Esophagus muscularis mucosa (tissue), 4 donors: Measurements from ENCODE around the gene CCR6. TPM values are rescaled to one million over a fixed set of nuclear protein-coding genes. Genes with fewer than 3 reads are reported as not detected.

Source experiments
- DNase-seq: peaks from one replicate; pipeline ENCODE4 v3.0.0-alpha.2; 2017; ENCODE audit errors: extremely low spot score
- H3K27ac ChIP-seq, 4 donors: fragments of 200-600 bp; sonication (generic); replicated peaks in 1 of 4; 1 replicate in 3 of 4; 2 replicates in 1 of 4; pipeline ENCODE4 v1.5.1; 2016 to 2019; ENCODE audit warnings: mild to moderate bottlenecking in 1 of 4
- H3K27me3 ChIP-seq, 4 donors: fragments of 200-600 bp; sonication (generic); one replicate each; pipeline versions ENCODE4 v1.5.1 to v1.6.0; 2016 to 2019
- H3K36me3 ChIP-seq, 4 donors: fragments of 200-600 bp; sonication (generic); one replicate each; pipeline ENCODE4 v1.5.1; 2016 to 2019
- H3K4me1 ChIP-seq, 4 donors: fragments of 200-600 bp; sonication (generic); one replicate each; pipeline ENCODE4 v1.5.1; 2016 to 2019
- H3K4me3 ChIP-seq, 4 donors: fragments of 200-600 bp; sonication (generic); 1 replicate in 2 of 4; 2 replicates in 2 of 4; pipeline ENCODE4 v1.5.1; 2016 to 2019; ENCODE audit warnings: mild to moderate bottlenecking in 4 of 4, moderate library complexity in 1 of 4
- H3K9me3 ChIP-seq, 4 donors: fragments of 200-600 bp; sonication (generic); 1 replicate in 3 of 4; 2 replicates in 1 of 4; pipeline ENCODE4 v1.5.1; 2016 to 2019
- EP300 ChIP-seq: sonication (generic); formaldehyde crosslinking; IDR thresholded peaks from one replicate; pipeline ENCODE4 v1.6.1; 2017; ENCODE audit warnings: antibody characterized with exemption
- POLR2A ChIP-seq: fragments of 450-650 bp; IDR thresholded peaks from one replicate; pipeline ENCODE4 v1.6.1; 2017; ENCODE audit warnings: antibody characterized with exemption, moderate library complexity, mild to moderate bottlenecking, low read depth
- POLR2AphosphoS5 ChIP-seq, 2 donors: sonication (generic); formaldehyde crosslinking; IDR thresholded peaks; one replicate each; pipeline ENCODE4 v1.6.1; 2017; ENCODE audit warnings: antibody characterized with exemption in 2 of 2
- WGBS: methylation state at CpG from one replicate; pipeline ENCODE4 v1.1.5; 2018; 5-methylcytosine and 5-hydroxymethylcytosine counted together
- intact Hi-C: fragments of 100-400 bp; cut with DNase I; formaldehyde crosslinking; loops from one replicate; pipeline ENCODE4 v1.15.1; 2023
- total RNA-seq, 4 donors: library from RNA; depleted of rRNA; stranded (reverse); fragments of >200 nt; gene quantifications; one replicate each; pipeline versions ENCODE4 v1.1.0 to v1.2.1, GENCODE V29; 2016
- TF ChIP-seq, protein P1 (sequence below), 3 experiments: fragments of 200-600 bp in 2 of 3; fragments of 450-650 bp in 1 of 3; sonication (generic) in 2 of 3; IDR thresholded peaks; one replicate each; pipeline ENCODE4 v1.5.1; 2017 to 2019; ENCODE audit warnings: antibody characterized with exemption in 3 of 3, mild to moderate bottlenecking in 2 of 3, moderate library complexity in 1 of 3

The CCR6 gene
- total RNA-seq, 4 donors from 2014 or later, result not detected

DNA sequence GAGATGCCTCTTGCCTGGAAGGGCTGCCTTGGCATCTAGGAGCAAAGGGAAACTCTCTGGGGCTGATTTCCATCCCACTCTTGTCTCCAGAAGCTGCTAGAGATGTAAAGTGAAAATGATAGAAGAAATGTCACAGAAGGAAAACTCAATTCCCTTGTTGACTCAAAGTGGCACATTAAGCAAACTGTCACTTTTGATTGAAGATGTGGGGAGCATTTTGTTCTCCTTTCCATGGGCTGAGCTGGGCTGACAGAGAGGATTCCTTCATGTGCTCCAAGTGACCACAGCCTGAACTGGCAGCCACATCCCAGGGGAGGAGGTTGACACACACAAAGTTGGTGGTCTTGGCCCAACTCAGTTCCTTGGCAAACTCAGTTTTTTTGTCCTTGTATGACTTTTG lies 25.1 kb downstream of the CCR6 start:
- Histone ChIP-seq H3K27me3 (peaks cover 0 to 31% (median 2%) of the 10 kb centered on the region in 4 donors), H3K36me3 (no peaks in the 10 kb centered on the region), H3K9me3 (no peaks in the 10 kb centered on the region), H3K4me1 (no peaks in the 10 kb centered on the region), H3K27ac (no peak overlapping the region), H3K4me3 (no peak overlapping the region)
- DNase-seq, result no peak
- TF ChIP-seq EP300 (no peak), POLR2A (no peak), POLR2AphosphoS5 (IDR thresholded peaks at IDR 0.05) (no peak)
- TF ChIP-seq, protein P1, sequence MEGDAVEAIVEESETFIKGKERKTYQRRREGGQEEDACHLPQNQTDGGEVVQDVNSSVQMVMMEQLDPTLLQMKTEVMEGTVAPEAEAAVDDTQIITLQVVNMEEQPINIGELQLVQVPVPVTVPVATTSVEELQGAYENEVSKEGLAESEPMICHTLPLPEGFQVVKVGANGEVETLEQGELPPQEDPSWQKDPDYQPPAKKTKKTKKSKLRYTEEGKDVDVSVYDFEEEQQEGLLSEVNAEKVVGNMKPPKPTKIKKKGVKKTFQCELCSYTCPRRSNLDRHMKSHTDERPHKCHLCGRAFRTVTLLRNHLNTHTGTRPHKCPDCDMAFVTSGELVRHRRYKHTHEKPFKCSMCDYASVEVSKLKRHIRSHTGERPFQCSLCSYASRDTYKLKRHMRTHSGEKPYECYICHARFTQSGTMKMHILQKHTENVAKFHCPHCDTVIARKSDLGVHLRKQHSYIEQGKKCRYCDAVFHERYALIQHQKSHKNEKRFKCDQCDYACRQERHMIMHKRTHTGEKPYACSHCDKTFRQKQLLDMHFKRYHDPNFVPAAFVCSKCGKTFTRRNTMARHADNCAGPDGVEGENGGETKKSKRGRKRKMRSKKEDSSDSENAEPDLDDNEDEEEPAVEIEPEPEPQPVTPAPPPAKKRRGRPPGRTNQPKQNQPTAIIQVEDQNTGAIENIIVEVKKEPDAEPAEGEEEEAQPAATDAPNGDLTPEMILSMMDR (IDR thresholded peaks at IDR 0.05), result no peak
- intact Hi-C loops, result no loop called here

GRCh38 chr6:167148997-167149396 lies 26.1 kb downstream of the CCR6 start:
- Histone ChIP-seq H3K9me3 (no peaks in the 10 kb centered on the region), H3K27me3 (peaks cover 0 to 27% (median 2%) of the 10 kb centered on the region in 4 donors), H3K27ac (no peak overlapping the region), H3K4me3 (no peak overlapping the region), H3K4me1 (no peaks in the 10 kb centered on the region), H3K36me3 (no peaks in the 10 kb centered on the region)
- WGBS, result 89% methylated on average over 5 of the region's 5 CpGs
- intact Hi-C loops, result no loop called here
- DNase-seq, result no peak
- no peak for TF ChIP-seq POLR2AphosphoS5 (IDR thresholded peaks at IDR 0.05)
- TF ChIP-seq POLR2A, result no peak
- TF ChIP-seq EP300, result no peak
- TF ChIP-seq, protein P1 (IDR thresholded peaks at IDR 0.05), result no peak

- intact Hi-C loops, result no loop called here
- 91% methylated on average over 6 of the region's 6 CpGs for WGBS
Observed at GRCh38 chr6:167150941-167151549, 28.1 kb downstream of the CCR6 start.

DNA sequence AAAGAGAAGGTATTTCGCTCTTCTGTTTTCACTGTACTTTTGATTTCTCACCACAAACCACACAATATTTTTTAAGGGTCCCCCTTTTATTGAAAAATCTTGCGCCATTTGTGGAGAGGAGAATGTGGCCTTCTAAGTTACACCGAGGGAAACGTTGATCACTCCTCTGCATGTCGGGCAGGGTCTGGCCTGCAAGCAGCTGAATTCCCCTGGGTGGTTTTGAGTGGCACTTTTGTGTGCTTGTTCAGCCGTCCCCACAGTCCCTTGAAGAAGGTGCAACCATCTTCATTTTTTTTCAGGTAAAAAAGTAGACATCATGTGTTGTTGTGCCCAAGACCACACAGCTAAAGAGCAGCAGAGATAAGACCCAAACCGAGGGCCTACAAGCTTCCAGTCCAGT lies 28.8 kb downstream of the CCR6 start:
- Histone ChIP-seq H3K4me1 (no peaks in the 10 kb centered on the region), H3K36me3 (no peaks in the 10 kb centered on the region), H3K27me3 (peaks cover 0 to 5% (median 0%) of the 10 kb centered on the region in 4 donors), H3K27ac (no peak overlapping the region), H3K9me3 (no peaks in the 10 kb centered on the region), H3K4me3 (no peak overlapping the region)
- TF ChIP-seq, protein P1 (IDR thresholded peaks at IDR 0.05), result no peak
- no peak for TF ChIP-seq POLR2A
- no peak for TF ChIP-seq POLR2AphosphoS5 (IDR thresholded peaks at IDR 0.05)
- TF ChIP-seq EP300, result no peak
- DNase-seq, result no peak
- intact Hi-C loops, result no loop called here
- 84% methylated on average over 7 of the region's 7 CpGs for WGBS

More at GRCh38 chr6:167150941-167151549, 28.1 kb downstream of the CCR6 start:
- Histone ChIP-seq H3K9me3 (no peaks in the 10 kb centered on the region), H3K4me1 (no peaks in the 10 kb centered on the region), H3K27me3 (peaks cover 0 to 10% (median 0%) of the 10 kb centered on the region in 4 donors), H3K4me3 (no peak overlapping the region), H3K27ac (no peak overlapping the region), H3K36me3 (no peaks in the 10 kb centered on the region)
- no peak for DNase-seq
- TF ChIP-seq, protein P1 (IDR thresholded peaks at IDR 0.05), result no peak
- no peak for TF ChIP-seq POLR2A
- TF ChIP-seq EP300, result no peak
- no peak for TF ChIP-seq POLR2AphosphoS5 (IDR thresholded peaks at IDR 0.05)

- Histone ChIP-seq H3K9me3 (no peaks in the 10 kb centered on the region), H3K36me3 (no peaks in the 10 kb centered on the region), H3K4me1 (no peaks in the 10 kb centered on the region), H3K27me3 (no peaks in the 10 kb centered on the region), H3K27ac (no peak overlapping the region), H3K4me3 (no peak overlapping the region)
- no peak for DNase-seq
- WGBS, result 95% methylated on average over 9 of the region's 9 CpGs
- intact Hi-C loops, result no loop called here
- TF ChIP-seq POLR2AphosphoS5 (IDR thresholded peaks at IDR 0.05), result no peak
- TF ChIP-seq POLR2A, result no peak
- no peak for TF ChIP-seq EP300
- TF ChIP-seq, protein P1 (IDR thresholded peaks at IDR 0.05), result no peak
Observed at GRCh38 chr6:167152862-167153261, 30.0 kb downstream of the CCR6 start.
